Measurements from ENCODE around the gene FOXO4. TPM values are rescaled to one million over a fixed set of nuclear protein-coding genes. Genes with fewer than 3 reads are reported as not detected.

The FOXO4 gene
- total RNA-seq, 1 donor from 2014 or later = 37.4 TPM

DNA sequence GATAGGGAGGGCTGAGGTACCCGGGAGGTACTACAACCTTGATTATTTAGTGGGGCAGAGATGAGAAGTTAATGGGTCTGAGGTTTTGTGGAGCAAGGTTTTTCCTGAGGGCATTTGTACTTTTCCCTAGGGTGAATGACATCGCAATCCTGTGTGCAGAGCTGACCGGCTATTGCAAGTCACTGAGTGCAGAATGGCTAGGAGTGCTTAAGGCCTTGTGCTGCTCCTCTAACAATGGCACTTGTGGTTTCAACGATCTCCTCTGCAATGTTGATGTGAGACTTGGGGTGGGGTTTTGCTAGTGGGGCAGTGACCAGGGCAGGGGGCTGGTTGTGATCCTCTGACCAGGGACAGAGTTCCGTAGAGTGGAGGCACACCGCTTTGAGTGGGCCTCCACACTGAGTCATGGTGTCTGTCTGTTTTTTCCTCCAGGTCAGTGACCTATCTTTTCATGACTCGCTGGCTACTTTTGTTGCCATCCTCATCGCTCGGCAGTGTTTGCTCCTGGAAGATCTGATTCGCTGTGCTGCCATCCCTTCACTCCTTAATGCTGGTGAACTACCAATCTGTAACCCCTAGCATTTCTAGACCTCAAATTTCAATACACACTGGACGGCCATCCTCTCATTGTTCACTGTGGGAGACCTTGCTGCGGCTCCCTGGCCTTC, 32.6 kb downstream of the FOXO4 start:
- intact Hi-C loops (cut with DNase I) = no loop called here
- DNase-seq (ENCODE audit: low spot score) = no peak

DNA sequence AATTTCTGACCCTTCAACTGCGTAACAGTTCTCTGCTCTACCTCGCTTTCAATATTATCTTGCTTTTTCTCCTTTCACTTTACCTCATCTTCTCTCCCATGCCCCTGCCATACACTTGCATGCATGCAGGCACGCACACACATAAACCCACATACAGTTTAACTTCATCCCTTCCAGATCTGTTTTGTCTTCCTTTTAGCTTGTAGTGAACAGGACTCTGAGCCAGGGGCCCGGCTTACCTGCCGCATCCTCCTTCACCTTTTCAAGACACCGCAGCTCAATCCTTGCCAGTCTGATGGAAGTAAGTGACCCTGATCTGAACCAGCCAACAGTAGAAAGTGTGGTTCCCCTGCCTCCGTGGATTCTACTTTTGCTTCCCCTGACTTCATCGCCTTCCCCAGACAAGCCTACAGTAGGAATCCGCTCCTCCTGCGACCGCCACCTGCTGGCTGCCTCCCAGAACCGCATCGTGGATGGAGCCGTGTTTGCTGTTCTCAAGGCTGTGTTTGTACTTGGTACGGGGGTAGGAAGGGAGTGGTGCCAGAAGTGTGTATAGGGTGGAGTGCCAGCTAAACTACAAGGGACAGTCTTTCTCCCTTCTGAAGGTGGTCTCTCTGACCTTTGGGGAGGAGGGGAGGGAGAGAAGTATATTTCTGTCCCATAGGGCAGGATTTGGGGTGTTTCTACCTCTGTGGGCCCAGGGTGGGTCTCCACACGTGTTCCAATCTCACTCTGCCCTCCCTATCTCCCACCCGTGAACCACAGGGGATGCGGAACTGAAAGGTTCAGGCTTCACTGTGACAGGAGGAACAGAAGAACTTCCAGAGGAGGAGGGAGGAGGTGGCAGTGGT, 33.5 kb downstream of the FOXO4 start:
- intact Hi-C loops (cut with DNase I) = no loop called here
- DNase-seq (ENCODE audit: low spot score) = peak; percentile 87

DNA sequence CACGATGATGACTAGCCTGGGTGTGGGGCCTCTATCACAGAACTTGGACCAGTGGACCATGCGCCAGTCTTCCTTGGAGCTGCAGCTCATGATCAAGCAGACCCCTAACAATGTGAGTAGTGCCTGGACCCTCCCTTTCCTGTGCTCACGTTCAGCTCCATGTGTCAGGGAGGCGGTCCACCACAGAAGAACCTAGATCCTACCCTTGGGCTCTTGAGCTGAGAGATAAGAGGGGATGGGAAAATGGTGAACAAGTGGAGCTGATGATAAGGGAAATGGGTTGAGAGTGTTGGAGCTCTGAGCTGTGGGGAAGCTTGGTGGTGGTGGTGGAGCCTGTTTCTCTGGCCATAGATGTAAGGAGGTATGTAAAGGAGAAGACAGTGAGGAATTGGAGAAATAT, 35.9 kb downstream of the FOXO4 start:
- no peak for DNase-seq (ENCODE audit: low spot score)
- intact Hi-C loops (cut with DNase I) = loop anchor here (5.0 kb wide), 1 partner anchor 34 kb away; the partner anchor contains the start of gene FOXO4

DNA sequence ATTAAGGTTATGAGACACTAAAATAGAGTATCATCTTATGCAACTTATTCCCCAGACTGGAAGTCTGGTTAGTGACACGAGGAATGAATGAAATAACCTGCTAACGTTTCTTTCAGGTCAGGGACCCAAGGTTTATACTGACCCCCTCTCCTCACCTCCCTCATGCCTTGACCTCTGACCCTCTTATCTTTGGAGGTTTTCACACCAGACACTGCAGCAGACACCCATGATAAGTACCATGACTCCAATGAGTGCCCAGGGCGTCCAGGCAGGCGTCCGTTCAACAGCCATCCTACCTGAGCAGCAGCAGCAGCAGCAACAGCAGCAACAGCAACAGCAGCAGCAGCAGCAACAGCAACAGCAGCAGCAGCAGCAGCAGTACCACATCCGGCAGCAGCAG, 44.8 kb downstream of the FOXO4 start:
- intact Hi-C loops (cut with DNase I) = no loop called here
- no peak for DNase-seq (ENCODE audit: low spot score)

DNA sequence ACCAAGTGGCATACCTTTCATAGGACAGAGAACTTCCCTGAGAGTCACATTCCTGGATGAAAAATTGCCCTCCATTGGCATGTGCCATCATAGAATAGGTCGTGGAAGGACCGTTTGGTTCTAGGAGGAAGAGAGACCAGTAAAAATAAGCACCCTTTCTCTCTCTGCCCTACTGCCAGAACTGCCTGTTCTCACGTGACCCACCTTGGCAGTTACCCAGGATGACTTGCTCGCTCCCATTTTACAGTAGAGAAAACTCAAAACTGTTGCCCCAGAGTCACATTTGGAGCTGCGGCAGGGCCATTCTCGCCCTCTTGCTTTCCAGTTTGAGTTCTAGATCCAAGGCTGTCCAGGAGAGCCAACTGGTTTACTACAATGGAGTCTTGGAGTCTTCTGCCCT, 47.9 kb downstream of the FOXO4 start:
- intact Hi-C loops (cut with DNase I) = no loop called here

DNA sequence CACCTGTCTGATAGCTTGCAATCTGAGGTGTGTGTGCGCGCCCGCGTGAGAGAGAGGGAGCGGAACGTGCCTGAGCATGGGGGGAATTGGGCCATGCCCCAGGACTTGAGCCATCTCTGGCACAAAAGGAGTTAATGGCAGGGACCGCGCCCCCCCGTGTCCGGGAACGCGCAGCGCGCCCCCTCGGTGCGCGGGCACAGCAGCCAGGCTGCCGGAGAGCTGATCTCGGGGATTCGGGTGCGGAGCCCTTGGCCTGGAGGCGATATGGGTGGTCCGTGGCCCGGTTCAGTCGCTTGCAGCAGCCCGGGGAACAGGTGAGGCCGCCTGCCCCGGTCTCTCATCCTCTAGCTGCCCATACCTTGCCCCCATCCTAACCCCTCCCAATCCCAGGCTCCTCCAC, 49.0 kb downstream of the FOXO4 start, which contains the start of gene NLGN3:
TSS of gene NLGN3 (plus strand) at position 191 of the 400 bp plus-strand sequence. CDS start 2,909 bp downstream, outside the sequence.
- intact Hi-C loops (cut with DNase I) = no loop called here
- no peak for DNase-seq (ENCODE audit: low spot score)

More for the DNA sequence above, 47.9 kb downstream of the FOXO4 start:
- no peak for DNase-seq (ENCODE audit: low spot score)

DNA sequence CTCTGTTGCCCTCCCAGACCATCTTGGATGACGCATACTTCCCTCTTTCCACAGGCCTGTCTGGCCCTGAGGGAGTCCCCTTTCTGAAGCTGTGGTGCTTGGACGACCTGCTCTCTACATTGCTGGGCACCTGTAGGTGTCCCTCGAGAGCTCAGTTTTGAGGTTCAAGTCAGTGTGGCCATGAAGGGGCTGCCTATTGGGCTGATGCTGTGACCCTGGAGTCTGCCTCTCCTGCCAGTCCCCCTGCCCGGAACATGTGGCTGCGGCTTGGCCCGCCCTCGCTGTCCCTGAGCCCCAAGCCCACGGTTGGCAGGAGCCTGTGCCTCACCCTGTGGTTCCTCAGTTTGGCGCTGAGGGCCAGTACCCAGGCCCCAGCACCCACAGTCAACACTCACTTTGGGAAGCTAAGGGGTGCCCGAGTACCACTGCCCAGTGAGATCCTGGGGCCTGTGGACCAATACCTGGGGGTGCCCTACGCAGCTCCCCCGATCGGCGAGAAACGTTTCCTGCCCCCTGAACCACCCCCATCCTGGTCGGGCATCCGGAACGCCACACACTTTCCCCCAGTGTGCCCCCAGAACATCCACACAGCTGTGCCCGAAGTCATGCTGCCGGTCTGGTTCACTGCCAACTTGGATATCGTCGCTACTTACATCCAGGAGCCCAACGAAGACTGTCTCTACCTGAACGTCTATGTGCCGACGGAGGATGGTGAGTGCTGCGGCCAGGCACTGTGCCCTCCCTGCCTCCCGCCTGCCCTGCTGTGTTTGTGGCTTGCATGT, 52.0 kb downstream of the FOXO4 start:
- no peak for DNase-seq (ENCODE audit: low spot score)
- intact Hi-C loops (cut with DNase I) = no loop called here

DNA sequence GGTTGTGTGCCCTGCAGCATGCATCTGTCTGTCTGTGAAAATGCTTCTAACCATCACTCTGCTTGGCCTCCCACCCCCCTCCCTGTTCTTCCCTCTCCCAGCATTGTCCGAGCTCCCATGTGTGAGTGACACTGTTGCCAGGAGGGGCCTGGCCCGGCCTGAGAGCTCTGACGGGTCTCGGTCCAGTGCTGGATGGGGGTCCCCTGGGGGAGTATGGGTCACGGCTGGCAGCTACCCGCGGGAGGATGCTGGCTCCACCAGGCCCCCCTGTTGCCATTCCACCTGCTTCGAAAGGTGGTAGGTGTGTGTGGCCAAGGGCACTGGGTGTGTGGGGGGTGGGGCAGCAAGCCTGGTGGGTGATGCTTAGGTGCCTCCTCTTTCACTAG, 52.6 kb downstream of the FOXO4 start:
- DNase-seq (ENCODE audit: low spot score) = no peak
- intact Hi-C loops (cut with DNase I) = no loop called here

DNA sequence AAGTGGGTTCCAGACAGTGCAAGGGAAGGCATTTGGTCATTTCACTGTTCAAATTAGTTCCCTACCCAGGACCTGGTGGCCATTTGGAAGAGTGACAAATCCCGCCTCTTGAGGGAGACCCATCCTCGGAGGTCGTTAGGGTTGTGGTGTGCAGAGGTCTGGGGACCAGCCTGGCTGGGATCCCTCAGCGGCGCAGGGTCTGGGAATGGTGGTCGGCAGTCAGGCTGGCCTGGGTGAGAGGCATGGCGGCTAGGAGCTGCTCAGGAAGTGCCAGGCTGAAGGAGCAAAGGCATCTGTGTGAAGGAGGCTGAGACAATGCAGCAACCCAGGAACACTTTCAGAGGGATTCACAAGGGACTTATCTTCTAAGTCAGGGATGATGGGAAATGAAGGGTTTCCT, 55.7 kb downstream of the FOXO4 start:
- intact Hi-C loops (cut with DNase I) = no loop called here
- DNase-seq (ENCODE audit: low spot score) = no peak

Other genes starting within 250 kb of the FOXO4 start
- not detected for gene TEX11, start 187.1 kb upstream of the FOXO4 start, total RNA-seq
- not detected for gene SLC7A3, start 164.8 kb upstream of the FOXO4 start, total RNA-seq
- 52.7 TPM for gene SNX12, start 27.5 kb upstream of the FOXO4 start, total RNA-seq
- gene CXorf65, start 10.9 kb downstream of the FOXO4 start, total RNA-seq = not detected
- 2.3 TPM for gene IL2RG, start 15.7 kb downstream of the FOXO4 start, total RNA-seq
- gene MED12, start 22.7 kb downstream of the FOXO4 start, total RNA-seq = 19.1 TPM
- 0.67 TPM for gene NLGN3, start 49.0 kb downstream of the FOXO4 start, total RNA-seq
- not detected for gene GJB1, start 127.4 kb downstream of the FOXO4 start, total RNA-seq
- gene ZMYM3, start 158.3 kb downstream of the FOXO4 start, total RNA-seq = 12.7 TPM
- 107 TPM for gene NONO, start 187.8 kb downstream of the FOXO4 start, total RNA-seq
- 85.5 TPM for gene ITGB1BP2, start 205.9 kb downstream of the FOXO4 start, total RNA-seq

All from cardiac septum (tissue), 1 donor.